BJ (cell line): ENCODE data around the gene RNF34. TPM values are rescaled to one million over a fixed set of nuclear protein-coding genes. Genes with fewer than 3 reads are reported as not detected.

ENCODE experiments used
- CTCF ChIA-PET: fragments of 350-600 bp; formaldehyde crosslinking; extraction: SDS; loops from one replicate; lab custom pipeline; 2021; ENCODE audit warnings: antibody characterized with exemption, inconsistent platforms; lab: Yijun Ruan, JAX
- POLR2A ChIA-PET: fragments of 300-600 bp; sonication (Branson Sonifier 250); formaldehyde crosslinking; extraction: SDS; loops from one replicate; lab custom pipeline; 2021; ENCODE audit warnings: antibody characterized with exemption; lab: Charles Lee
- DNase-seq: peaks from one replicate; pipeline ENCODE4 v3.0.0-alpha.2; 2011; ENCODE audit warnings: low read depth
- H3K27me3 ChIP-seq: 2 replicates; pipeline ENCODE4 v1.6.0; 2011; ENCODE audit warnings: low read length; ENCODE audit not compliant: control insufficient read depth, insufficient read depth
- H3K36me3 ChIP-seq: 2 replicates; pipeline ENCODE4 v1.5.1; 2011; ENCODE audit warnings: low read length; ENCODE audit not compliant: control insufficient read depth, insufficient read depth
- H3K4me3 ChIP-seq: 2 replicates; pipeline ENCODE4 v1.5.1; 2011; ENCODE audit warnings: low read depth, mild to moderate bottlenecking, control low read depth, low read length
- polyA plus RNA-seq: library from polyadenylated mRNA; depleted of rRNA; stranded (reverse); fragments of >200 nt; gene quantifications from 2 replicates; pipeline ENCODE4 v1.2.3, GENCODE V29; 2011
- TF ChIP-seq, protein P1 (sequence below): IDR thresholded peaks from 2 replicates; pipeline ENCODE4 v1.5.1; 2011; ENCODE audit warnings: low read depth, mild to moderate bottlenecking, control low read depth, inconsistent platforms, low read length, moderate library complexity; ENCODE audit not compliant: insufficient read depth

Gene RNF34
- polyA plus RNA-seq, 1 experiment, result 80.3 TPM

DNA sequence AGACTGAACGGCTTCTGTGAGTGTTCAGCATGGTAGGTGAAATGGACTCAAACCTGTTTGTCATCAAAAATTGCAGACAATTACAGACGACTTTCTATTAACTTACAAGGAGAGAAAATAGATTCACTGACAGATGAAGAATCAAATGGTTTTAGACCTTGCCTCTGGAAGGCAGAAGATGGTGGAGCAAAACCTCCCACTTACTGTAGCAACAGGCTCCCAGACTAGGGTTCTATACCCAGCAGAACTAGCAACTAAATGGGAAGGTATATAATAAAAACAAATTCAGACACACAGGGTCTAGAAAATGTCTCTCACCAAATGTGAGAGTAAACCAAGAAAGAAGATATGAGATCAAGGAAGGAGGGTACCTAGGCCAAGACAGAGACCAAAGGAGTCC lies 36.8 kb downstream of the RNF34 start:
- TF ChIP-seq, protein P1, sequence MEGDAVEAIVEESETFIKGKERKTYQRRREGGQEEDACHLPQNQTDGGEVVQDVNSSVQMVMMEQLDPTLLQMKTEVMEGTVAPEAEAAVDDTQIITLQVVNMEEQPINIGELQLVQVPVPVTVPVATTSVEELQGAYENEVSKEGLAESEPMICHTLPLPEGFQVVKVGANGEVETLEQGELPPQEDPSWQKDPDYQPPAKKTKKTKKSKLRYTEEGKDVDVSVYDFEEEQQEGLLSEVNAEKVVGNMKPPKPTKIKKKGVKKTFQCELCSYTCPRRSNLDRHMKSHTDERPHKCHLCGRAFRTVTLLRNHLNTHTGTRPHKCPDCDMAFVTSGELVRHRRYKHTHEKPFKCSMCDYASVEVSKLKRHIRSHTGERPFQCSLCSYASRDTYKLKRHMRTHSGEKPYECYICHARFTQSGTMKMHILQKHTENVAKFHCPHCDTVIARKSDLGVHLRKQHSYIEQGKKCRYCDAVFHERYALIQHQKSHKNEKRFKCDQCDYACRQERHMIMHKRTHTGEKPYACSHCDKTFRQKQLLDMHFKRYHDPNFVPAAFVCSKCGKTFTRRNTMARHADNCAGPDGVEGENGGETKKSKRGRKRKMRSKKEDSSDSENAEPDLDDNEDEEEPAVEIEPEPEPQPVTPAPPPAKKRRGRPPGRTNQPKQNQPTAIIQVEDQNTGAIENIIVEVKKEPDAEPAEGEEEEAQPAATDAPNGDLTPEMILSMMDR, result no peak
- POLR2A ChIA-PET, result no interaction called here
- no peak for DNase-seq
- H3K36me3 ChIP-seq, result peaks cover 30% of the 10 kb centered on the region
- CTCF ChIA-PET, result interaction anchor here (1.3 to 3.3 kb wide), 2 partner anchors 103 to 232 kb away, joined by 3 to 23 read pairs; no protein-coding TSS in a partner anchor
- H3K27me3 ChIP-seq, result no peaks in the 10 kb centered on the region
- H3K4me3 ChIP-seq, result no peak overlapping the region

DNA sequence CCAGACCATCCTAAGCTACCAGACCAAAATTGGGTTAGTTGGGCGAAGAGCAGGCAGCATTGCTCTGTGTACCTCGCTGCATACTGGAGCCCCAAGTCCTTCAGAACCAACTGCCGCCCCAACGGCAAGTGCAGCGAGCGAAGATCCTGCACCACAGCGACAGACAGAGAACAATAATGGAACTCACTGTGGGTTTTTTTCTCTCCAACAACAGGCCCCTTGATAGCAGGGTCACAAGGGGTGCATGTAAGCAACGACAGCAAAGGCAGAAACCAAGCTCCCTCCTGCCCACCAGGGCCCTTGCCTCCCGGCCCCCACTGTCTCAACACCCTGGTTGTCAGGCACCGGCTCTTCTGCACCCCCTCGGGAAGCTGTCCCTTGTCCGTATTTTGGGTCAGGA lies 39.0 kb downstream of the RNF34 start:
- ChIA-PET CTCF (interaction anchor here (0.6 to 3.3 kb wide), 5 partner anchors 55 to 114 kb away, joined by 3 to 23 read pairs (median 3); partner anchors contain the start of gene ANAPC5), POLR2A (no interaction called here)
- TF ChIP-seq, protein P1, result no peak
- Histone ChIP-seq H3K4me3 (no peak overlapping the region), H3K36me3 (peaks cover 25% of the 10 kb centered on the region), H3K27me3 (no peaks in the 10 kb centered on the region)
- DNase-seq, result no peak

DNA sequence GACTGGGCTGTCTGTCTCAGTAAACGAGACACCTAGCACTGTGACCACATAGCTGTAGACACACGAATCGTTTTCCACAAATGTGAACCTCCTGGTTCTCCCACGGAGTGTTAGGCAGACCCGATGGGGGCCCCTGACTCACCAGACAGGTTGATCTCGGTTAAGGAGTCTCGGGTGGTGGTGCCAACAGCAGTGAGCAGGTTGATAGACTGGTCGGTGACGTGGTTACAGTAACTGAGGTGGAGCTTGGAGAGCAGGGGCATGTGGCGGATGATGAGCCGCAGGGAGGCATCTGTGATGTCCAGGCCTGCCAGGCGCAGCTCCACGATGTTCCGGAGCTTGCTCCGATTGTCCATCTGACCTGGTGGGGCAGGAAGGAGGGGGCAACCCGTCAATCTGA lies 39.8 kb downstream of the RNF34 start:
- no peak for DNase-seq
- no peaks in the 10 kb centered on the region for H3K27me3 ChIP-seq
- ChIA-PET CTCF (interaction anchor here (1.0 to 3.3 kb wide), 2 partner anchors 9 to 106 kb away, joined by 3 to 23 read pairs; no protein-coding TSS in a partner anchor), POLR2A (no interaction called here)
- TF ChIP-seq, protein P1, result no peak
- H3K36me3 ChIP-seq, result peaks cover 25% of the 10 kb centered on the region
- no peak overlapping the region for H3K4me3 ChIP-seq

DNA sequence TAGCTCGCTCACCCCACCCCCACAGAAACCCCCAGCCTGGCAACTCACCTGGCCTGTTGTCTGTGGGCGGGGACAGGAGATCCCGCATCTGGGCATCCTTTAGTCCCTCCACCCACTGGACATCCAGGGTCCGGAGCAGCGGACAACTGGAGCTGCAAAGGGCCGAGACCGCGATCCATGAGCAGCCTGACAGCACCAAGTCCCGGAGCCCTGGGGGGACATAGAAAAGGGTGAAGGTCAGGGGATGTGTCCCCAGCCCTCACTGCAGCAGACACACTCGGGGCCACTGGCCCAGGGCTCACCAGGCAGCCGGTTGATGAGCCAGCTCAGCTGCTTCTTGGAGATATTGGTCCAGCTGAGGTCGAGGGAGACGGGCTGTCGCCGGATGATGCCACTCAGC lies 40.9 kb downstream of the RNF34 start:
- H3K36me3 ChIP-seq, result peaks cover 22% of the 10 kb centered on the region
- H3K4me3 ChIP-seq, result no peak overlapping the region
- TF ChIP-seq, protein P1, result no peak
- POLR2A ChIA-PET, result no interaction called here
- H3K27me3 ChIP-seq, result no peaks in the 10 kb centered on the region
- CTCF ChIA-PET, result interaction anchor here (5.0 to 7.2 kb wide), 2 partner anchors 7 to 106 kb away, joined by 42 to 127 read pairs; no protein-coding TSS in a partner anchor
- no peak for DNase-seq

DNA sequence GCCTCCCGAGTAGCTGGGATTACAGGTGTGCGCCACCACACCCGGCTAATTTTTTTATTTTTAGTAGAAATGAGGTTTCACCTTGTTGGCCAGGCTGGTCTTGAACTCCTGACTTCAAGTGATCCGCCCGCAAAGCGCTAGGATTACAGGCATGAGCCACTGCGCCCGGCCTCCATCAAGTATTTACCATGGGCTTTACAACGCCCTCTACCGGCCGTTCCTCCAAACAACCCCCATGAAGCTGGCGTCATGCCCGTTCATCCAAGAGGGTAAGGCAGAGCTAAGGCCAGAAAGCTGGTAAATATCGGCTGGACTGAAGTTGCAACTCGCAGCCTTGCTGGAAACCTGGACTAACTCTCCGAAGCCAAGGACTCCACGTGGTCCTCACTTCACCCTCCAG lies 41.6 kb downstream of the RNF34 start:
- POLR2A ChIA-PET, result no interaction called here
- no peak for DNase-seq
- peaks cover 22% of the 10 kb centered on the region for H3K36me3 ChIP-seq
- TF ChIP-seq, protein P1, result no peak
- no peak overlapping the region for H3K4me3 ChIP-seq
- no peaks in the 10 kb centered on the region for H3K27me3 ChIP-seq
- CTCF ChIA-PET, result interaction anchor here (0.7 to 7.2 kb wide), 8 partner anchors 8 to 122 kb away, joined by 3 to 127 read pairs (median 4); partner anchors contain the start of gene RNF34
